Measurements from ENCODE around the gene PACC1. TPM values are rescaled to one million over a fixed set of nuclear protein-coding genes. Genes with fewer than 3 reads are reported as not detected.

PACC1 gene
- total RNA-seq, 1 donor from 2014 or later, result 2.6 TPM

DNA sequence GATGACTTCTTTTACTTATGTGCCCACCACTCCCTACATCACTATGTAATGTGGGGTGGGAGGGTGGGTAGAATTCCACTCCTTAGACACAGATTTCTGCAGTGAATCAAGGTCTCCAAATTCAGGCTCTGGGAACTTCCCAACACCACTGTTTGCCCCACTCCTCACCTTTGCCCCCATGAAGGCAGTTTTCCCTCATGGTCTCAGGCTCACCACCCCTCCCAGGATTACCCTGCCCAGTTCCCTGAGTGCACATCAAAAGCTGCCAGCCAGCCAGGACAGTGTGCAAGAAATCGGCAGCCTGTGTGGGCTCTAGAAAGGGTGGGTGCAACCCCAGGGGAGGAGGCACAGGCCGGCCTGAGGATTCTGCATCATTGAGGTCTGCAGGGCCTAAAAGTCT lies 32.8 kb upstream of the PACC1 start:
- intact Hi-C loops (cut with micrococcal nuclease), result no loop called here
- Histone ChIP-seq H3K36me3 (peaks cover 24% of the 10 kb centered on the region), H3K27ac (replicated peaks) (no peak overlapping the region), H3K27me3 (ENCODE audit: low read depth) (no peaks in the 10 kb centered on the region), H3K4me3 (no peak overlapping the region), H3K4me1 (peaks cover 28% of the 10 kb centered on the region), H3K9me3 (replicated peaks) (no peaks in the 10 kb centered on the region)
- DNase-seq, result no peak
- TF ChIP-seq, protein P1, sequence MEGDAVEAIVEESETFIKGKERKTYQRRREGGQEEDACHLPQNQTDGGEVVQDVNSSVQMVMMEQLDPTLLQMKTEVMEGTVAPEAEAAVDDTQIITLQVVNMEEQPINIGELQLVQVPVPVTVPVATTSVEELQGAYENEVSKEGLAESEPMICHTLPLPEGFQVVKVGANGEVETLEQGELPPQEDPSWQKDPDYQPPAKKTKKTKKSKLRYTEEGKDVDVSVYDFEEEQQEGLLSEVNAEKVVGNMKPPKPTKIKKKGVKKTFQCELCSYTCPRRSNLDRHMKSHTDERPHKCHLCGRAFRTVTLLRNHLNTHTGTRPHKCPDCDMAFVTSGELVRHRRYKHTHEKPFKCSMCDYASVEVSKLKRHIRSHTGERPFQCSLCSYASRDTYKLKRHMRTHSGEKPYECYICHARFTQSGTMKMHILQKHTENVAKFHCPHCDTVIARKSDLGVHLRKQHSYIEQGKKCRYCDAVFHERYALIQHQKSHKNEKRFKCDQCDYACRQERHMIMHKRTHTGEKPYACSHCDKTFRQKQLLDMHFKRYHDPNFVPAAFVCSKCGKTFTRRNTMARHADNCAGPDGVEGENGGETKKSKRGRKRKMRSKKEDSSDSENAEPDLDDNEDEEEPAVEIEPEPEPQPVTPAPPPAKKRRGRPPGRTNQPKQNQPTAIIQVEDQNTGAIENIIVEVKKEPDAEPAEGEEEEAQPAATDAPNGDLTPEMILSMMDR (IDR thresholded peaks at IDR 0.05; ENCODE audit: borderline replicate concordance), result no peak

DNA sequence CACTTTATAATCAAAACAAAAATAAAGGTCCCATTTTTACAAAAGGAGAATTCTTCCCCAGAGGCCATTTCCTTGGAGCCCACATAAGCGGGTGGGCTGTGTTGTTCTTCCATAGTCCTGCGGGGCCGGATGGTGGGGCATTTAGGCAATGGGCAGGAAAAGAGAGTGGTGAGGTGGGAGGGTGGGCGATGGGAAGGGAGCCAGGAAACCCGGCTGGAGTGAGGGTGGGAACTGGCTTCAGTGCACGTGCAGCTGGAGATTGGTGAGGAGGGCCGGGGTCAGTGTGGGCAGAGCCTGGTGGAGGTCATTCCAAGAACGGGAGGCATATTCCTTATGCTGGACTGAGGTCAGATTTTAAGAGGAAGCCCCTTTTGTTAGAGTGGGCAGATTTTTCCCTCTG lies 31.6 kb upstream of the PACC1 start:
- Histone ChIP-seq H3K4me1 (peaks cover 20% of the 10 kb centered on the region), H3K4me3 (no peak overlapping the region), H3K36me3 (peaks cover 24% of the 10 kb centered on the region), H3K27ac (replicated peaks) (no peak overlapping the region), H3K27me3 (ENCODE audit: low read depth) (no peaks in the 10 kb centered on the region), H3K9me3 (replicated peaks) (no peaks in the 10 kb centered on the region)
- no peak for DNase-seq
- intact Hi-C loops (cut with micrococcal nuclease), result no loop called here
- TF ChIP-seq, protein P1 (IDR thresholded peaks at IDR 0.05; ENCODE audit: borderline replicate concordance), result no peak

DNA sequence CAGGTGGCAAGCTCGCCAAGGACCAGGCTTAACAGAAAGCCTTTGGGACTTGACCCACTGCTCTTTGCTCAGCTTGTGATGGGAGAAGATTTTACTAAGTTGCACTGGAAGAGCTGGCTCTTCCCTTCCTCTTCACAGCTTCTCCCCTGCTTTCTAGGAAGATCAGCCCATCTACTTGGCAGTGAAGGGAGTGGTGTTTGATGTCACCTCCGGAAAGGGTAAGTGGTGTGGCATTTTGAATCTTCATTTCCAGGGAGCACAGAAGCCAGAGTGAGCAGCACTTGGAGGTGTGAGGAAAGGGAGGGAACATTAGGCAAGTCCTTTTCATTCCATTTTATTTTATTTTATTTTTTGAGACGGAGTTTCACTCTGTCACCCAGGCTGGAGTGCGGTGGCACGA lies 27.7 kb upstream of the PACC1 start:
- Histone ChIP-seq H3K4me3 (no peak overlapping the region), H3K27me3 (ENCODE audit: low read depth) (no peaks in the 10 kb centered on the region), H3K9me3 (replicated peaks) (no peaks in the 10 kb centered on the region), H3K27ac (replicated peaks) (no peak overlapping the region), H3K36me3 (peaks cover 24% of the 10 kb centered on the region), H3K4me1 (peaks cover 14% of the 10 kb centered on the region)
- TF ChIP-seq, protein P1 (IDR thresholded peaks at IDR 0.05; ENCODE audit: borderline replicate concordance), result no peak
- DNase-seq, result no peak
- intact Hi-C loops (cut with micrococcal nuclease), result no loop called here

DNA sequence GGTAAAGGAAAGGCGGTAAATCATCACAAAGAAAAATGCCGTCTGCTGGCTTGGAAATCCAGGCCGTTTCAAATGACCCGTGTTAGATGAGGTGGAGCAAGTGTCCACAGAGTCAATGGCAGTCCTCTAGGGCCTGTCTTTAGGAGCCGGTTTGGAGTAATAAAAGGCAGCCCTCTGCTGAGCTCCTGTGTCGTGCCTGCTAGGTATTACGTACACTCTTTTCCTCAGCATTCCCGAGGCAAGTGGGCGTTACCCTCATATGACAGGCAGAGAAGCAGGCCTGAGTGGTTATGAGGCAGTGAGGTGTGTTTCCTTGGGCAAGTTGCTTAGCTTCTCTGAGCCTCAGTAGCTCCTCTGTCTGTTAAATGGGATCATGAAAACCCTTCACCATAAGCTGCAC lies 25.7 kb upstream of the PACC1 start:
- no peak for DNase-seq
- Histone ChIP-seq H3K4me3 (no peak overlapping the region), H3K36me3 (peaks cover 9% of the 10 kb centered on the region), H3K9me3 (replicated peaks) (no peaks in the 10 kb centered on the region), H3K27me3 (ENCODE audit: low read depth) (no peaks in the 10 kb centered on the region), H3K4me1 (peaks cover 14% of the 10 kb centered on the region), H3K27ac (replicated peaks) (no peak overlapping the region)
- intact Hi-C loops (cut with micrococcal nuclease), result no loop called here
- TF ChIP-seq, protein P1 (IDR thresholded peaks at IDR 0.05; ENCODE audit: borderline replicate concordance), result no peak

DNA sequence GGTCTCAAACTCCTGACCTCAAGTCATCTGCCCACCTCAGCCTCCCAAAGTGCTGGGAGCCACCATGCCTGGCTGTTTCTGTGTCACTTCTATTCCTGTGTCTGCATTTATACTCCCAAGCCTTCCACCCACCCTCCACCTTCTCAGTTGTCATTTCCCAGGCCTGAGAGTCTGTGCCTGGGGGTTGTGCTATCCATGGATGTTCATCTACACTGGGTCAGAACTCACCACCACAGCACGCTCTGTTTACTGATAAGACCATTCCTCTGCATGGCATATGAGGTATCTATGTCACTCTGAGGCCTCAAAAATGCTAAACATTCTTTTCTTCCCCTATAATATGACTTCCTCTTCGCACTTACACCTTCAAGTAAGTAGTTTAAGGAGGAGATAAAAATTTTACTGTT lies 24.1 kb upstream of the PACC1 start:
- intact Hi-C loops (cut with micrococcal nuclease), result no loop called here
- no peak for DNase-seq
- Histone ChIP-seq H3K4me3 (no peak overlapping the region), H3K4me1 (peaks cover 24% of the 10 kb centered on the region), H3K9me3 (replicated peaks) (no peaks in the 10 kb centered on the region), H3K27me3 (ENCODE audit: low read depth) (no peaks in the 10 kb centered on the region), H3K27ac (replicated peaks) (no peak overlapping the region), H3K36me3 (no peaks in the 10 kb centered on the region)
- TF ChIP-seq, protein P1 (IDR thresholded peaks at IDR 0.05; ENCODE audit: borderline replicate concordance), result no peak
